Bronchial epithelial cell (primary cell): ENCODE results near the gene SGSH. TPM values are rescaled to one million over a fixed set of nuclear protein-coding genes. Genes with fewer than 3 reads are reported as not detected.

Source experiments
- DNase-seq: peaks from one replicate; pipeline ENCODE4 v3.0.0-alpha.2; 2010; ENCODE audit warnings: low read depth
- FAIRE-seq: peaks from 2 replicates; lab custom pipeline; 2011; peaks lifted over from hg19 to GRCh38; lab: Jason Lieb, UNC
- H3K27me3 ChIP-seq: 2 replicates; pipeline ENCODE4 v1.5.1; 2011; ENCODE audit warnings: low read length; ENCODE audit not compliant: control insufficient read depth, insufficient read depth
- H3K36me3 ChIP-seq: 2 replicates; pipeline ENCODE4 v1.5.1; 2011; ENCODE audit warnings: low read length; ENCODE audit not compliant: control insufficient read depth, insufficient read depth
- H3K4me3 ChIP-seq: 2 replicates; pipeline ENCODE4 v1.5.1; 2011; ENCODE audit warnings: mild to moderate bottlenecking, low read depth, low read length, control low read depth
- total RNA-seq: library from RNA; depleted of rRNA; stranded (reverse); fragments of >200 nt; gene quantifications from 2 replicates; pipeline ENCODE4 v1.2.1, GENCODE V29; 2014
- TF ChIP-seq, protein P1 (sequence below): IDR thresholded peaks from 2 replicates; pipeline ENCODE4 v1.5.1; 2011; ENCODE audit warnings: mild to moderate bottlenecking, moderate library complexity, low read length, control low read depth, inconsistent platforms; ENCODE audit not compliant: insufficient read depth, severe bottlenecking

The SGSH gene
- total RNA-seq, 1 donor from 2014 or later = 6.1 TPM

DNA sequence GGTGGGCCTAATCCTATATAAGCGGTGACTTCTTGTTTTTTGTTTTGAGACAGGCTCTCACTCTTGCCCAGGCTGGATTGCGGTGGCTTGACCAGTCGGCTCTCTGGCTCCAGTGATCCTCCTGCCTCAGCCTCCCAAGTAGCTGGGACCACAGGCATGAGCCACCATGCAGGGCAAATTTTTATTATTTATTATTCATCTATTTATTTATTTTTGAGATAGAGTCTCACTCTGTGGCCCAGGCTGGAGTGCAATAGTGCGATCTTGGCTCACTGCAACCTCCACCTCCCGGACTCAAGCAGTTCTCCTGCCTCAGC, 35.9 kb upstream of the SGSH start:
- FAIRE-seq = no peak
- TF ChIP-seq, protein P1, sequence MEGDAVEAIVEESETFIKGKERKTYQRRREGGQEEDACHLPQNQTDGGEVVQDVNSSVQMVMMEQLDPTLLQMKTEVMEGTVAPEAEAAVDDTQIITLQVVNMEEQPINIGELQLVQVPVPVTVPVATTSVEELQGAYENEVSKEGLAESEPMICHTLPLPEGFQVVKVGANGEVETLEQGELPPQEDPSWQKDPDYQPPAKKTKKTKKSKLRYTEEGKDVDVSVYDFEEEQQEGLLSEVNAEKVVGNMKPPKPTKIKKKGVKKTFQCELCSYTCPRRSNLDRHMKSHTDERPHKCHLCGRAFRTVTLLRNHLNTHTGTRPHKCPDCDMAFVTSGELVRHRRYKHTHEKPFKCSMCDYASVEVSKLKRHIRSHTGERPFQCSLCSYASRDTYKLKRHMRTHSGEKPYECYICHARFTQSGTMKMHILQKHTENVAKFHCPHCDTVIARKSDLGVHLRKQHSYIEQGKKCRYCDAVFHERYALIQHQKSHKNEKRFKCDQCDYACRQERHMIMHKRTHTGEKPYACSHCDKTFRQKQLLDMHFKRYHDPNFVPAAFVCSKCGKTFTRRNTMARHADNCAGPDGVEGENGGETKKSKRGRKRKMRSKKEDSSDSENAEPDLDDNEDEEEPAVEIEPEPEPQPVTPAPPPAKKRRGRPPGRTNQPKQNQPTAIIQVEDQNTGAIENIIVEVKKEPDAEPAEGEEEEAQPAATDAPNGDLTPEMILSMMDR = no peak
- DNase-seq = no peak

DNA sequence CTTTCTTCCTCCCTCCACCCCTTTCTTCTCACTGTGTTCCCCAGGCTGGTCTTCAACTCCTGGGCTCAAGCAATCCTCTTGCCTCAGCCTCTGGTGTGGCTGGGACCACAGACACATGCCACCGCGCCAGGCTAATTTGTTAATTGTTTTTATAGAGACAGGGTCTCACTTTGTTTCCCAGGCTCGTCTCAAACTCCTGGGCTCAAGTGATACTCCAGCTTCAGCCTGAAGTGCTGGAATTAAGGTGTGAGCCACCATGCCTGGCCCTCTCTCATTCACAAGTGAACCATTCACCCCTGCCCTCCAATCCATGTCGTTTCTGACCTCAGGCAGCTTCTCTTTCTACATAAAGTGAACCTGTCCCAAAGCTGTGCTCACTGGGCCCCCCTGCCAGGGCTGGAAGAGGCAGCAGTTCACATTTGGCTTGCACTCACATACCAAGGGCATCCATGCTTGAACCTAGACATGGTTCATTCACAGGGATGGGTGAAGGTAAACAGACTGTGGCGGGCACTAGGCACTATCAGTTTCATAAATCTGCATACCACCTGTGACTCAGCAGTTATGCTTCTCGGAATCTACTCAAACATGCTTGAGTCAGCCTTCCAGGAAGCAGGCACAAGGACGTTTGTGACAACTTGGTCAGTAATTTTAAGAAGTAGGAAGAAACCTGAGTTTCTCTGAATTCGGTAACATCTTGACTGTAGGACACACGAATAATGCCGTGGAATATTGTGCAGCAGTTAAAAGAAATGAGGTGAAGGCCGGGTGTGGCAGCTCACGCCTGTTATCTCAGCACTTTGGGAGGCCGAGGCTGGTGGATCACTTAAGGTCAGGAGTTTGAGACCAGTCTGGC, 34.5 kb upstream of the SGSH start:
- DNase-seq = peak; percentile 93
- no peaks in the 10 kb centered on the region for H3K27me3 ChIP-seq
- FAIRE-seq = peak; percentile 58
- H3K4me3 ChIP-seq = no peak overlapping the region
- TF ChIP-seq, protein P1 = no peak
- no peaks in the 10 kb centered on the region for H3K36me3 ChIP-seq

More for the DNA sequence above, 35.9 kb upstream of the SGSH start:
- Histone ChIP-seq H3K4me3 (no peak overlapping the region), H3K36me3 (no peaks in the 10 kb centered on the region), H3K27me3 (no peaks in the 10 kb centered on the region)

DNA sequence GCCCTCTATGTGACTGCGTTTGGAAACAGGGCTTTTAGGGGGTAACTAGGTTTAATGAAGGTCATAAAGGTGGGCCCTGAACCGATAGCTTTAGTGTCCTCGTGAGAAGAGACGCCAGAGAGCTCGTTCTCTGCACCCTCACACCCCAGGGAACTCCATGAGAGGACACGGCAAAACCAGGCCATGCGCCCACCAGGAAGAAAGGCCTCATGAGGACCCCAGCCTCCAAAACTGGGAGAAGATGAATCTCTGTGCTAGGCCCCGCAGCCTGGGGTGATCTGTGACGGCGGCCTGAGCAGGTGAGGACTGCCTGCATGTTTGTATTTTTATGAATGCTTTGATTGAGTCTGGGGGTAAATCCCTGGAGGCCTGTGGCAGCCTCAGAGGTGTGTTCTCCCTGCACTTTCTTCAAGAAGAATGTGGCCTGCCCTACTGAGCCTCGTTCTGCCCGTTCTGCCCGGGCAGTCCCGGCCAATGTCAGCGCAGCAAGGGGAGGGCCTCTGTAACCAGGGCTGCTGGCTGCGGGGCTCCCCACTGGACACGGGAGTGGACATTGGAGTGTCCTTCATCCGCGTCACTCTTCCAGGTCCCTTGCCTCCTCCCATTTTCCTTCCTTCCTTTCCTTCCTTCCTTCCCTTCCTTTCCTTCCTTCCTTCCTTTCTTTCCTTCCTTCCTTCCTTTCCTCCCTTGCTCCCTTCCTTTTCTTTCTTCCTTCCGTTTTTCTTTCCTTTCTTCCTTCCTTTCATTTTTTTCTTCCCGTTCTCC, 33.7 kb upstream of the SGSH start:
- H3K4me3 ChIP-seq = no peak overlapping the region
- DNase-seq = no peak
- TF ChIP-seq, protein P1 = no peak
- no peaks in the 10 kb centered on the region for H3K36me3 ChIP-seq
- H3K27me3 ChIP-seq = no peaks in the 10 kb centered on the region
- FAIRE-seq = no peak

DNA sequence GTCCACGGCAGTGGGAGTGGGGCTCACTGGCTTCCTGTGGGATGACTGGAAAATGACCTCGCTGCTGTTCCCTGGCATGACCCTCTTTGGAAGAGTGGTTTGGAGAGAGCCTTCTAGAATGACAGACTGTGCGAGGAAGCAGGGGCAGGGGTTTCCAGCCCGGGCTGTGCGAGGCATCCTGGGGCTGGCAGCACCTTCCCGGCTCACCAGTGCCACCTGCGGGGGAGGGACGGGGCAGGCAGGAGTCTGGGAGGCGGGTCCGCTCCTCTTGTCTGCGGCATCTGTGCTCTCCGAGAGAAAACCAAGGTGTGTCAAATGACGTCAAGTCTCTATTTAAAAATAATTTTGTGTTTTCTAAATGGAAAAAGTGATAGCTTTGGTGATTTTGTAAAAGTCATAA, 32.7 kb upstream of the SGSH start:
- DNase-seq (peak; percentile 48), FAIRE-seq (no peak)
- Histone ChIP-seq H3K4me3 (no peak overlapping the region), H3K36me3 (no peaks in the 10 kb centered on the region), H3K27me3 (no peaks in the 10 kb centered on the region)
- TF ChIP-seq, protein P1 = peak; percentile 91

DNA sequence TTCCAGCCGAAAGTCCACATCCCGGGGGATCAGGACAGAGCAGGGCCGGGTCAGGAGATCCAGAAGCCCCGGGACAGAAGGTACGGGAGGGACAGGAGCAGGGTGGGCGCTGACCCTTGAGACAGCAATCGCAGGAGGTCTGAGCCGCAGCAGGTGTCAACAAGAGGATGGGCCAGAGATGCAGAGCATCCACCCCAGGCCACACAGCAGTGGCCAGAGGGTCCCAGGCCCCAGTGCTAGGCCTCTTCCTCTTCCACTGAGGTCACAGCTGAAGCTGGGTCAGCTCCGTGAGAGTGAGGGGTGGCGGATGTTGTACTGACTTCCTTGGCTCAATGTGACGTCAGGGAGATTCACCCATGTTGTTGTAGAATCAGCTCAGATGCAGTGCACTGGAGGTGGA, 31.8 kb upstream of the SGSH start:
- DNase-seq = no peak
- H3K27me3 ChIP-seq = no peaks in the 10 kb centered on the region
- no peaks in the 10 kb centered on the region for H3K36me3 ChIP-seq
- peak; percentile 18 for FAIRE-seq
- TF ChIP-seq, protein P1 = no peak
- no peak overlapping the region for H3K4me3 ChIP-seq
